HL-60 (cell line): ENCODE data around the gene CTF1.

Experiments
- DNase-seq, 2 experiments: peaks; one replicate each; pipeline ENCODE4 v3.0.0-alpha.2; 2010 to 2020; ENCODE audit warnings: low read depth in 1 of 2, low spot score in 1 of 2
- H3K27ac ChIP-seq: fragments of 250-450 bp; sonication (Bioruptor Pico); replicated peaks from 2 replicates; pipeline ENCODE4 v1.5.1; 2020; ENCODE audit warnings: mild to moderate bottlenecking, moderate library complexity
- H3K27me3 ChIP-seq: fragments of 250-450 bp; sonication (Bioruptor Pico); 2 replicates; pipeline ENCODE4 v1.5.1; 2021; ENCODE audit warnings: mild to moderate bottlenecking, moderate library complexity; ENCODE audit not compliant: insufficient read depth, poor library complexity, severe bottlenecking
- H3K4me3 ChIP-seq: replicated peaks from 2 replicates; pipeline ENCODE4 v1.5.1; 2011; ENCODE audit warnings: mild to moderate bottlenecking, control low read depth, low read length; ENCODE audit not compliant: insufficient read depth
- GABPA ChIP-seq: IDR thresholded peaks from 2 replicates; pipeline ENCODE4 v1.6.1; 2012; ENCODE audit warnings: low read depth
- POLR2AphosphoS5 ChIP-seq: IDR thresholded peaks from 2 replicates; pipeline ENCODE4 v1.6.1; 2012; ENCODE audit warnings: low read depth
- SPI1 ChIP-seq: IDR thresholded peaks from 2 replicates; pipeline ENCODE4 v1.6.1; 2012; ENCODE audit warnings: low read depth, mild to moderate bottlenecking, borderline replicate concordance
- TF ChIP-seq, protein P1 (sequence below): IDR thresholded peaks from one replicate; pipeline ENCODE4 v1.5.1; 2011; ENCODE audit warnings: low read length, control low read depth, inconsistent platforms; ENCODE audit not compliant: insufficient read depth
- TF ChIP-seq, protein P2 (sequence below): IDR thresholded peaks from 2 replicates; pipeline ENCODE4 v1.6.1; 2012; ENCODE audit warnings: low read depth; ENCODE audit not compliant: insufficient replicate concordance

The CTF1 gene

DNA sequence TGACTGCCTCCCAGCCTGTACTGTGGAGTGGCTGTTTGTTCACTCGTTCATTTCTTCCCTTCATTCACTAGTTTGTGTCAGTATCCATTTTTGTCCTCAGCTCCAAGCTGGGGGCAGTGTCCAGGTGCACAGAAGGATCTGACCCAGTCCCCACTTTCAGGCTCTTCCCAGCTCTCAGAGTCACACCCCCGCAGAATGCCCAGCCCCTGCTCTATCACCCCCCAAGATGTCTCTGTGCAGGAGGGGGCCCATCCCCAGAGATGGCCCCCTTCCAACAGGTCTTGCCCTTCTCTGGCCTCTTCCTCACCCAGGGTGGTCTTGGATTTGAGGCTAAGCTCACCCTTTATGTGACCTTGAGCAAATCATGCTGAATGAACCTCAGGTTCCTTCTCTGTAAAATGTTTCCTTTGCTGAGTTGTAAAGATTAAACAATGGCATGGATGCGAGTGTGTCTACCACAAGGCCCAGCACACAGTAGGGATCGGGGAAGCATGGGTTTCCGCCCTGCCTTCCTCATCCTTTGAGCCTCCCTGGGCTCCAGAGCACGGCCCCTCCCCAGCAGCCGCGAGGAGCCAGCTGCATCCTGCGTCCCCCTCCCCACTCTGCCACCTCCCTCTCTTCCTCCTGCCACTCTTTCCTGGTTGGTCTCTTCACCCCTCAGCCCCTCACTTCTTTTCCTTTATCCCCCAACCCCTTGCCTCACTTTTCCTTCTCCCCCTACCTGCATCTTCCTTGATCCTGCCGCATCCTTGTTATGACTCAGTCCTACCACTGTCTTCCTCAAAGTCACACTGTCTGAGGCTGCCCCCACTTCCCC lies 29.8 kb downstream of the CTF1 start:
- Histone ChIP-seq H3K27me3 (no peaks in the 10 kb centered on the region), H3K4me3 (no peak overlapping the region), H3K27ac (no peak overlapping the region)
- DNase-seq, result no peak
- no peak for TF ChIP-seq SPI1
- TF ChIP-seq, protein P1, sequence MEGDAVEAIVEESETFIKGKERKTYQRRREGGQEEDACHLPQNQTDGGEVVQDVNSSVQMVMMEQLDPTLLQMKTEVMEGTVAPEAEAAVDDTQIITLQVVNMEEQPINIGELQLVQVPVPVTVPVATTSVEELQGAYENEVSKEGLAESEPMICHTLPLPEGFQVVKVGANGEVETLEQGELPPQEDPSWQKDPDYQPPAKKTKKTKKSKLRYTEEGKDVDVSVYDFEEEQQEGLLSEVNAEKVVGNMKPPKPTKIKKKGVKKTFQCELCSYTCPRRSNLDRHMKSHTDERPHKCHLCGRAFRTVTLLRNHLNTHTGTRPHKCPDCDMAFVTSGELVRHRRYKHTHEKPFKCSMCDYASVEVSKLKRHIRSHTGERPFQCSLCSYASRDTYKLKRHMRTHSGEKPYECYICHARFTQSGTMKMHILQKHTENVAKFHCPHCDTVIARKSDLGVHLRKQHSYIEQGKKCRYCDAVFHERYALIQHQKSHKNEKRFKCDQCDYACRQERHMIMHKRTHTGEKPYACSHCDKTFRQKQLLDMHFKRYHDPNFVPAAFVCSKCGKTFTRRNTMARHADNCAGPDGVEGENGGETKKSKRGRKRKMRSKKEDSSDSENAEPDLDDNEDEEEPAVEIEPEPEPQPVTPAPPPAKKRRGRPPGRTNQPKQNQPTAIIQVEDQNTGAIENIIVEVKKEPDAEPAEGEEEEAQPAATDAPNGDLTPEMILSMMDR, result no peak

DNA sequence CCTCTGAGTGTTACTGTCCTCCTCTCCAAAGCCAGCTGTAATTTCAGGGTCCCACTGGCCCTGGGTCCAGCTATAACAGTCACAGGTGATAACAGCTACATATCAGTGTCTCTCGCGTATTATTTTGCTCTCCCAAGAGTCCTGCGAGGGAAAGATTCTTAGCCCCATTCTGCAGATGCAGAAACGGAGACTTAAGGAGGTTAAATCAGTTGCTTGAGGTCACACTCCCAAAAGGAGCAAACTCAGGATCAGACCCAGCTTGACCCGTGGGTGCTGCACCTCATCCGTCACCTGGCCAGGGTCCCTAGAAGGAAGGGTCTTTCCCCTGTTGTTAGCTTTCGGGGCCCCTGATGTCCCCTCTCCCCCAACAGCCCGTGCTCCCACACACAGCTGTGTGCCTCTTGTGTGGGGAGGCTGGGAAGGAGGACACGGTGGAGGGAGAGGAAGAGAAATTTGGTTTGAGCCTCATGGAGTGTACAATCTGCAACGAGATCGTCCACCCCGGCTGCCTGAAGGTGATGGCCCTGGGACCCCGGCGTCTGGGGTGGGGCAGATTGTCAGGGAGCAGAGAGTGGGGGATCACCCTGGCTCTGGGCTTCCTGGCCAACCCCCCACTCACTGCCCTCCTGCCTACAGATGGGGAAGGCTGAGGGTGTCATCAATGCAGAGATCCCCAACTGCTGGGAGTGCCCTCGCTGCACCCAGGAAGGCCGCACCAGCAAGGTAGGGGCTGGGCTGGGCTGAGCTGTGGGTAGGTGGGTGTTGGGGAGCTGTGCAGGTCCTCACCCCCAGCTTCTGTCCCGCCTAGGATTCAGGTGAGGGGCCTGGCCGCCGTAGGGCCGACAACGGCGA lies 30.7 kb downstream of the CTF1 start:
- H3K27me3 ChIP-seq, result no peaks in the 10 kb centered on the region
- H3K4me3 ChIP-seq, result no peak overlapping the region
- H3K27ac ChIP-seq, result no peak overlapping the region
- DNase-seq, result no peak
- TF ChIP-seq, protein P2, sequence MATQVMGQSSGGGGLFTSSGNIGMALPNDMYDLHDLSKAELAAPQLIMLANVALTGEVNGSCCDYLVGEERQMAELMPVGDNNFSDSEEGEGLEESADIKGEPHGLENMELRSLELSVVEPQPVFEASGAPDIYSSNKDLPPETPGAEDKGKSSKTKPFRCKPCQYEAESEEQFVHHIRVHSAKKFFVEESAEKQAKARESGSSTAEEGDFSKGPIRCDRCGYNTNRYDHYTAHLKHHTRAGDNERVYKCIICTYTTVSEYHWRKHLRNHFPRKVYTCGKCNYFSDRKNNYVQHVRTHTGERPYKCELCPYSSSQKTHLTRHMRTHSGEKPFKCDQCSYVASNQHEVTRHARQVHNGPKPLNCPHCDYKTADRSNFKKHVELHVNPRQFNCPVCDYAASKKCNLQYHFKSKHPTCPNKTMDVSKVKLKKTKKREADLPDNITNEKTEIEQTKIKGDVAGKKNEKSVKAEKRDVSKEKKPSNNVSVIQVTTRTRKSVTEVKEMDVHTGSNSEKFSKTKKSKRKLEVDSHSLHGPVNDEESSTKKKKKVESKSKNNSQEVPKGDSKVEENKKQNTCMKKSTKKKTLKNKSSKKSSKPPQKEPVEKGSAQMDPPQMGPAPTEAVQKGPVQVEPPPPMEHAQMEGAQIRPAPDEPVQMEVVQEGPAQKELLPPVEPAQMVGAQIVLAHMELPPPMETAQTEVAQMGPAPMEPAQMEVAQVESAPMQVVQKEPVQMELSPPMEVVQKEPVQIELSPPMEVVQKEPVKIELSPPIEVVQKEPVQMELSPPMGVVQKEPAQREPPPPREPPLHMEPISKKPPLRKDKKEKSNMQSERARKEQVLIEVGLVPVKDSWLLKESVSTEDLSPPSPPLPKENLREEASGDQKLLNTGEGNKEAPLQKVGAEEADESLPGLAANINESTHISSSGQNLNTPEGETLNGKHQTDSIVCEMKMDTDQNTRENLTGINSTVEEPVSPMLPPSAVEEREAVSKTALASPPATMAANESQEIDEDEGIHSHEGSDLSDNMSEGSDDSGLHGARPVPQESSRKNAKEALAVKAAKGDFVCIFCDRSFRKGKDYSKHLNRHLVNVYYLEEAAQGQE, result no peak
- TF ChIP-seq, protein P1, result no peak
- TF ChIP-seq GABPA, result no peak
- TF ChIP-seq SPI1, result no peak
- no peak for TF ChIP-seq POLR2AphosphoS5

DNA sequence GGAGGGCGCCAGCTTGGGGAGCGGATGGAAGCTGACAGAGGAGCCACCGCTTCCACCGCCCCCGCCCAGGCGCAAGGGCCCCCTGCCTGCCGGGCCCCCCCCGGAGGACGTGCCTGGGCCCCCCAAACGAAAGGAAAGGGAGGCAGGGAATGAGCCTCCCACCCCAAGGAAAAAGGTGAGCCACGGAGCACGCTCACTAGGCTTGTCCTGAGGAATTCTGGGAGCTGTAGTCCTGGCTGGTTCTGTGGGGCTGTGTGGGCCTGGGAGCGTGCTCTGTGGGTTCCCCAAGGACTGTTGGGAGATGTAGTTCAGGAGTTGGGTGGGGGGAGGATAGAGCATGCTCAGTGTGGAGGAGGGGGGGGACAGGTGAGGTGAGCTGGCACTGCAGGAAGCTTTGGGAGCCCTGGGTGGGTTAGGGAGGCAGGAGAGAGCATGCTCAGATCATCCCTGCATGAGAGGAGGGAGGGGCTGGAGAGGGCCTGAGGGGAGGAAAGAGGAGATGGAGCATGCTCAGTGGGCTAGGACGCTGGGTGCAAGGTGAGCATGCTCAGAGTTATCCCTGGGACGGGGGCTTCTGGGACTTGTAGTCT lies 31.5 kb downstream of the CTF1 start:
- TF ChIP-seq, protein P1, result no peak
- TF ChIP-seq, protein P2, result no peak
- no peak for TF ChIP-seq SPI1
- no peak for TF ChIP-seq GABPA
- no peak for TF ChIP-seq POLR2AphosphoS5

More for the DNA sequence above, 31.5 kb downstream of the CTF1 start:
- peak in 1 of 2 experiments; percentile 46 for DNase-seq
- Histone ChIP-seq H3K27ac (no peak overlapping the region), H3K27me3 (no peaks in the 10 kb centered on the region), H3K4me3 (no peak overlapping the region)
